ENCODE results near the gene MYORG. TPM values are rescaled to one million over a fixed set of nuclear protein-coding genes. Genes with fewer than 3 reads are reported as not detected.

MYORG gene
- total and polyA plus RNA-seq, 10 of the 15 experiments (the other 5 are each of a cell fraction or from before 2014, with no cell fraction given), result 0.05 to 0.36 (median 0.10) TPM; not detected in 1

DNA sequence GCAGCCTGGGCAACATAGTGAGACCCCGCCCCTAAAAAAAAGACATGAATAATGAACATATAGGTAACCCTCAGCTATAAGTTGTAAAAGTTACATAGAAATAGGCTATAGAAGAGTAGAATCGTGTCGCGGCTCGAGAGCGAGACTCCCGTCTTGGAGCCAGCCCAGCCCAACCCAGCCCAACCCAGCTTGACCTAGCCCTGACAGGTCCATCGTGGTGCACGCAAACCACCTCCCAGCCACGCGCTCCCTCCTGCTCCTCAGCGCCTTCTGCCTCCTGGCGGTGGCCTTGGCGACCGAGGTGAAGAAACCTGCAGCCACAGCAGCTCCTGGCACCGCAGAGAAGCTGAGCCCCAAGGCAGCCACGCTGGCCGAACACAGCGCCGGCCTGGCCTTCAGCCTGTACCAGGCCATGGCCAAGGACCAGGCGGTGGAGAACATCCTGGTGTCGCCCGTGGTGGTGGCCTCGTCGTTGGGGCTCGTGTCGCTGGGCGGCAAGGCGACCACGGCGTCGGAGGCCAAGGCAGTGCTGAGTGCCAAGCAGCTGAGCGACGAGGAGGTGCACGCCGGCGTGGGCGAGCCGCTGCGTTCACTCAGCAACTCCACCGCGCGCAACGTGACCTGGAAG is 58.4 kb downstream of the MYORG start:
- Histone ChIP-seq H3K9me3 (replicated peaks; ENCODE audit: control insufficient read depth, insufficient read depth, low read length) (no peaks in the 10 kb centered on the region), H3K4me3 (no peak overlapping the region), H3K9ac (ENCODE audit: control insufficient read depth, insufficient read depth, low read length) (no peak overlapping the region), H3K79me2 (ENCODE audit: control insufficient read depth, insufficient read depth, low read length) (no peaks in the 10 kb centered on the region; the same call in 1 of the 2 replicates), H3K4me1 (ENCODE audit: control insufficient read depth, insufficient read depth, low read length) (no peaks in the 10 kb centered on the region), H3K27ac (ENCODE audit: control insufficient read depth, insufficient read depth) (no peak overlapping the region), H3K27me3 (replicated peaks in 1 of 2; ENCODE audit: control insufficient read depth in 2 of 2, insufficient read depth in 2 of 2, low read length in 1 of 2) (no peaks in the 10 kb centered on the region), H4K20me1 (ENCODE audit: control insufficient read depth, insufficient read depth) (no peaks in the 10 kb centered on the region), H3K36me3 (ENCODE audit: control insufficient read depth in 2 of 2, insufficient read depth in 2 of 2, low read length in 1 of 2) (peaks cover 0 to 2% of the 10 kb centered on the region in 2 experiments; a peak in 2 of 4 replicates), H3K4me2 (ENCODE audit: control insufficient read depth, insufficient read depth) (no peak overlapping the region), H2AFZ (ENCODE audit: control insufficient read depth, low read depth, low read length) (no peak overlapping the region)
- intact Hi-C loops (cut with micrococcal nuclease; ENCODE audit: unreplicated experiment) (no loop called here), in situ Hi-C loops (cut with MboI) (no loop called here)
- no peak for DNase-seq (ENCODE audit: low read depth, low spot score)
- no TSS peak for BruUV-seq (replicated peaks)
- ATAC-seq, result no peak
- RAD21 ChIA-PET (ENCODE audit: unreplicated experiment), result no interaction called here
- SMC1A ChIA-PET (ENCODE audit: uncharacterized antibody, unreplicated experiment), result no interaction called here
- WGBS (ENCODE audit: insufficient coverage, insufficient replicate concordance, low lambda C conversion rate, missing lambda C conversion rate), result 95% methylated on average over 32 of the region's 44 CpGs
- TF ChIP-seq, protein P1, sequence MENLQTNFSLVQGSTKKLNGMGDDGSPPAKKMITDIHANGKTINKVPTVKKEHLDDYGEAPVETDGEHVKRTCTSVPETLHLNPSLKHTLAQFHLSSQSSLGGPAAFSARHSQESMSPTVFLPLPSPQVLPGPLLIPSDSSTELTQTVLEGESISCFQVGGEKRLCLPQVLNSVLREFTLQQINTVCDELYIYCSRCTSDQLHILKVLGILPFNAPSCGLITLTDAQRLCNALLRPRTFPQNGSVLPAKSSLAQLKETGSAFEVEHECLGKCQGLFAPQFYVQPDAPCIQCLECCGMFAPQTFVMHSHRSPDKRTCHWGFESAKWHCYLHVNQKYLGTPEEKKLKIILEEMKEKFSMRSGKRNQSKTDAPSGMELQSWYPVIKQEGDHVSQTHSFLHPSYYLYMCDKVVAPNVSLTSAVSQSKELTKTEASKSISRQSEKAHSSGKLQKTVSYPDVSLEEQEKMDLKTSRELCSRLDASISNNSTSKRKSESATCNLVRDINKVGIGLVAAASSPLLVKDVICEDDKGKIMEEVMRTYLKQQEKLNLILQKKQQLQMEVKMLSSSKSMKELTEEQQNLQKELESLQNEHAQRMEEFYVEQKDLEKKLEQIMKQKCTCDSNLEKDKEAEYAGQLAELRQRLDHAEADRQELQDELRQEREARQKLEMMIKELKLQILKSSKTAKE (IDR thresholded peaks at IDR 0.05; ENCODE audit: low read depth, poor library complexity, severe bottlenecking), result no peak
- TF ChIP-seq ZZZ3 (IDR thresholded peaks at IDR 0.05; ENCODE audit: control insufficient read depth, insufficient read length, low read depth) (no peak), EED (IDR thresholded peaks at IDR 0.05; ENCODE audit: low read depth) (no peak), FOXM1 (IDR thresholded peaks at IDR 0.05; ENCODE audit: low read depth, low read length) (no peak), RBBP5 (conservative IDR thresholded peaks at IDR 0.05) (no peak), CHD1 (IDR thresholded peaks at IDR 0.05; ENCODE audit: low read depth, low read length) (no peak), BACH1 (IDR thresholded peaks at IDR 0.05; ENCODE audit: borderline replicate concordance) (no peak)
- TF ChIP-seq, protein P2, sequence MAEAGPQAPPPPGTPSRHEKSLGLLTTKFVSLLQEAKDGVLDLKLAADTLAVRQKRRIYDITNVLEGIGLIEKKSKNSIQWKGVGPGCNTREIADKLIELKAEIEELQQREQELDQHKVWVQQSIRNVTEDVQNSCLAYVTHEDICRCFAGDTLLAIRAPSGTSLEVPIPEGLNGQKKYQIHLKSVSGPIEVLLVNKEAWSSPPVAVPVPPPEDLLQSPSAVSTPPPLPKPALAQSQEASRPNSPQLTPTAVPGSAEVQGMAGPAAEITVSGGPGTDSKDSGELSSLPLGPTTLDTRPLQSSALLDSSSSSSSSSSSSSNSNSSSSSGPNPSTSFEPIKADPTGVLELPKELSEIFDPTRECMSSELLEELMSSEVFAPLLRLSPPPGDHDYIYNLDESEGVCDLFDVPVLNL (IDR thresholded peaks at IDR 0.05; ENCODE audit: low read depth, low read length), result no peak
- POLR2A ChIA-PET, result no interaction called here
- FAIRE-seq, result no peak
- CTCF ChIA-PET, result no interaction called here

All from GM12878 (cell line).